ENCODE results near the gene MMRN2.

MMRN2 gene

DNA sequence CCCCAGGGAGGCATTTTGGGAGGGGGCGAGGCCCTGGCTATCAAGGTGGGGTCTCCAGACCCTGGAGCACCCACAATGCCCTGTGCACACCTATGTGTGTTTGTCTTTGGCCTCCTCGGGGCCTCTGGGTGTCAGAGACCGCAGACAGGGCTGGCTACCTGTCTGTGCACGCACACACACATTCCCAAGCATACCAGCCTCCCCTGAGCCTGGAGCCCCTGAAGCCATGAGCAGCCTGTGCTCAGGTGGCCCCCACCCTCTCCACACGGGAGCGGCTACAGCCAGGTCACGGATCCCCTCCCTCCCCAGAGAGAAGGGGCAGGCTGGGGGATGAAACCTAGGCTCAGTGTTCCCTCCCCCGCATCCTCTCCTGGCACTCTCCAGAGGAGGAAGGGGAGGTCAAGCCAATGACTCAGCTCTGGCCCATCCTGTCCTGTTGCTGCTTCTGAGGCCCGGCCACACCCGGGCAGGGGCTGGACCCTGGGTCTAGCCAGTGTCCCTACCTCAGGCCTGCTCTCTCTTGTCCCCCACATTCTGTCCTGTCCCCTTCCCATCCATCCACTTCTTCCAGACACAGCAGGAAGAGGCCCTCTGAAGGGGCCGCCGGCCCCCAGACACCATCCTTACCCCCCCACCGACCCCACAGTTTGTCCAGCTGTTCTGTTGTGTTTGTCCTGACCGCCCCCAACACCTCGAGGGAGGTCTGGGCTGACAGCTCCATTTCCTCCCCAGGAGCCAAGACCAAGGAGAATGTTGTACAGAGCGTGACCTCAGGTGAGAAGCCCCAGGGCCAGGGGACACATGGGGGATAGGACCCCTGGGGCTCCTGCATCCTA, 1.7 kb upstream of the MMRN2 start:
- DNase-seq (ENCODE audit: low read depth), result peak; percentile 83
- TF ChIP-seq, protein P1, sequence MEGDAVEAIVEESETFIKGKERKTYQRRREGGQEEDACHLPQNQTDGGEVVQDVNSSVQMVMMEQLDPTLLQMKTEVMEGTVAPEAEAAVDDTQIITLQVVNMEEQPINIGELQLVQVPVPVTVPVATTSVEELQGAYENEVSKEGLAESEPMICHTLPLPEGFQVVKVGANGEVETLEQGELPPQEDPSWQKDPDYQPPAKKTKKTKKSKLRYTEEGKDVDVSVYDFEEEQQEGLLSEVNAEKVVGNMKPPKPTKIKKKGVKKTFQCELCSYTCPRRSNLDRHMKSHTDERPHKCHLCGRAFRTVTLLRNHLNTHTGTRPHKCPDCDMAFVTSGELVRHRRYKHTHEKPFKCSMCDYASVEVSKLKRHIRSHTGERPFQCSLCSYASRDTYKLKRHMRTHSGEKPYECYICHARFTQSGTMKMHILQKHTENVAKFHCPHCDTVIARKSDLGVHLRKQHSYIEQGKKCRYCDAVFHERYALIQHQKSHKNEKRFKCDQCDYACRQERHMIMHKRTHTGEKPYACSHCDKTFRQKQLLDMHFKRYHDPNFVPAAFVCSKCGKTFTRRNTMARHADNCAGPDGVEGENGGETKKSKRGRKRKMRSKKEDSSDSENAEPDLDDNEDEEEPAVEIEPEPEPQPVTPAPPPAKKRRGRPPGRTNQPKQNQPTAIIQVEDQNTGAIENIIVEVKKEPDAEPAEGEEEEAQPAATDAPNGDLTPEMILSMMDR (IDR thresholded peaks at IDR 0.05; ENCODE audit: insufficient read depth, low read depth, low read length, missing control alignments), result no peak
- peak overlapping the region; percentile 5 for H3K4me3 ChIP-seq (ENCODE audit: low read length)

DNA sequence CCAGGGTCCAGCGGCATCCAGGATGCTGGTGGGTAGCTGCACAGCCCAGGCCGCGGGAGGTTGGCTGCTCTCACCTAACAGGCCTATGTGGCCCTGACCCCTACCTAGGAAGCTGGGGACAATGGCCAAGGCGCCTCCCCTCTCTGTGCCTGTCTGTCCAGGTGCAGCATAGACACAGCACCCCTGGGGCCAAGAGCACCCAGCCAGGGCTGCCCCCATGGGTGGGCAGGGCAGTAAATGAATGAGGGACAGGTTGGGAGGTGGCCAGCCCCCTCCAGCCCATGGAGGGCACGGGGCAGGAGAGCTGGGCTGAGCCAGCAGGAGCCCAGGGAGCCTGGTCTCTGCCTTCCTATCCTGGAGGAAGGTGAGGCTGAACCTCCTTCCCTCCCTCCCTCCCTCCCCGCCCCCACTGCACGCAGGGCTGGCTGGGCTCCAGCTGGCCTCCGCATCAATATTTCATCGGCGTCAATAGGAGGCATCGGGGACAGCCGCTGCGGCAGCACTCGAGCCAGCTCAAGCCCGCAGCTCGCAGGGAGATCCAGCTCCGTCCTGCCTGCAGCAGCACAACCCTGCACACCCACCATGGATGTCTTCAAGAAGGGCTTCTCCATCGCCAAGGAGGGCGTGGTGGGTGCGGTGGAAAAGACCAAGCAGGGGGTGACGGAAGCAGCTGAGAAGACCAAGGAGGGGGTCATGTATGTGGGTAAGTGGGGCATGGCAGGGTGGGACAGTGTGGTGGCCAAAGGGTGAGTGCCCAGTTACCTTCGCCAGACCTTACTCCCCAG, 893 bp upstream of the MMRN2 start, which contains the start of gene SNCG:
SNCG (plus strand) TSS at position 484 of the 785 bp plus-strand sequence; CDS start at position 583, 99 bp downstream.
- peak within 1 kb of the TSS; percentile 5 for H3K4me3 ChIP-seq (ENCODE audit: low read length)
- peak; percentile 24 for DNase-seq (ENCODE audit: low read depth)
- TF ChIP-seq, protein P1 (IDR thresholded peaks at IDR 0.05; ENCODE audit: insufficient read depth, low read depth, low read length, missing control alignments), result no peak

DNA sequence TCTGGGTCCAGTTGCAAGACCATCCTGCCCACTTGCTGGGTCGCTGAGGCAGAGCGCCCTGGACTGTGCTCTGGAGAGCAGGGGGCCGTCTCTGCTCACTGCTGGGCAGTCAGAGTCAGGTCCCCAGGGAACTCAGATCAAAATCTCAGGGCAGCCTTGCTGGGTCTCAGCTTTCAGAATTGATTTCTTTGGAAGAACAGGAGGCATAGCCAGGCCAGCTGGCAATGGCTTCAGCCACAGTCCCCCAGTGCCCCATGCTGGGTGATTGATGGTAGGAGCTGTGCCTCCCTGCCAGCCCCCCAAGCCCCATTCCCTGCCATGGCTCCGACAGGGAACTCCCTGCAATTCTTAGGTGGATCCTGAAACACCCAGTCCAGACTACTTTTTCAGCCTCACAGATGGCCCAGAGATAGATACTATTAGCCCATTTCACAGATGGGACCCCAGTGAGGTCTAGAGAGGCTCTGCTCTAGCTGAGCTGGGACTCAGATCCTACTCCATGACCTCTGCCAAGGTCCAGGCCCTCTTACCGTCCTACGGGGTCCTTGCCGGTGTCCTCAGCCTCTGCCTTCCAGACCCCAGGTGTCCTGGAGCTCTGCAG, 467 bp downstream of the MMRN2 start:
- H3K4me3 ChIP-seq (ENCODE audit: low read length), result no peak overlapping the region
- DNase-seq (ENCODE audit: low read depth), result no peak
- TF ChIP-seq, protein P1 (IDR thresholded peaks at IDR 0.05; ENCODE audit: insufficient read depth, low read depth, low read length, missing control alignments), result no peak

DNA sequence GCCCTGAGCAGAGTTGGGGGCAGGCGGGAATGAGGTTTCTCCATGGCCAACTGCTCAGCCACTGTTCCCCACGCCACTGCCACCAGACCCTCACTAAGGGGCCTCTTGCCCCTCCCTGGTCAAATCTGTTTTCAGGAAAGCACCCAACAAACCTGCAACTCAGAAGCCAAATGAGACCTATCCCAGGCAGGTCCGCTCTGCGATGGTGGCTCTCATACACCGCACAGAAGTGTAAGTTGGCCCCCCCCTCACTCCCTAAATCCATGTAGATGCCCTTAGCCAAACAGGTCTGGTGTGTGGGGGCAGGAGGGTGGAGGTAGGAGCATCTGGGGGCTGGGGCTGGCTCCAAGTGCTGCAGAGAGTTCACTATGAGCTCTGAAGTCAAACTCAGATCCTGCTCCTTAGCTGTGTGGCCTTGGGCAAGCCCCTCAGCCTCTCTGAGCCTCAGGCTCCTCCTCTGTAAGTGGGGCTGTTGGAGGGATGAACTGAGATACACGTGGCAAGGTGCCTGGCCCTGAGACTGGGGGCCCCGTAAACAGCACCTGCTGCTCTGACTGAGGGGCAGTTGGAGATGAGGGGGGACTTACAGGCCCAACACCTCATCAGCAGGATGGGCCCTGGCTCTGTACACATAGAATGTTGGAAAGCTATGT, 1.1 kb downstream of the MMRN2 start:
- H3K4me3 ChIP-seq (ENCODE audit: low read length), result no peak overlapping the region
- TF ChIP-seq, protein P1 (IDR thresholded peaks at IDR 0.05; ENCODE audit: insufficient read depth, low read depth, low read length, missing control alignments), result no peak
- DNase-seq (ENCODE audit: low read depth), result no peak

DNA sequence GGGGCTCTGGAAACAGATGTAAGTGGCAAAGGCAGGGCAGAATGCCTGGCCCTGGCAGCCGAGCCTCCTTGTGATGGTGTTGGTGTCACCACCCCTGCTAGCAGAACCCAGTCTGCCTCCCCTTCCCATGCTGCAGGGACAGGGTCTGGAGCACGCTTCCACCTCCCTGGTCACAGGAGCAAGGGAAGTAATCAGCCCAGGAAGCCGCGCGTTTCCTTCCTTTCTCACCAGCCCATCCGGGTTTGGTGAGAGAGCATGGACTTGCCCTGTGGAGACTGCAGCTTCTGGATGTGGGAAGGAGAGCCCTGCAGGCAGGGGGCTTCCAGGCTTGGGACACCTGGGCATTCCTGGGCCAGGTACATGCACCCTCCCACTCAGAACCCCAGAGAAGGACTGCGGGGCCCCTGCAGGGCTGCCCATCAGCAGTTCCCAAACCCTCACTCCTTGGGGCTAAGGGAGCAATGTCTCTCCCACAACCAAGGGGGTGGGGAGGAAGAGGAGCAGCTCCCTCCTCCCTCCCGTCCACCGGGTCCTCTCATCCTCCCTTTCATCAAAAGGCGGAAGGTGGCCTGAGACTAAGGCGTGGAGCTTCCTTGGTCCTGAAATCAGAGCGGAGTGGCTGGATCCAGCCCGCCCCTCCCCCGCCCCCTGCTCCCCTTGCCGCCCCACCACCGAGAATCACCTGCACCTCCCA, 1.8 kb downstream of the MMRN2 start:
- DNase-seq (ENCODE audit: low read depth), result no peak
- no peak overlapping the region for H3K4me3 ChIP-seq (ENCODE audit: low read length)
- TF ChIP-seq, protein P1 (IDR thresholded peaks at IDR 0.05; ENCODE audit: insufficient read depth, low read depth, low read length, missing control alignments), result no peak
